ENCODE results near the gene FAM3C. TPM values are rescaled to one million over a fixed set of nuclear protein-coding genes. Genes with fewer than 3 reads are reported as not detected.
"Not testable (repeated sequence)": the region's sequence is repeated elsewhere in the genome, so short reads cannot be mapped to it uniquely, and the experiment has no call there.

FAM3C gene
- total RNA-seq (2012; rRNA removed), result 41.7 and 46.6 TPM in 2 replicates

- Histone ChIP-seq H3K4me1 (ENCODE audit: control insufficient read depth, insufficient read depth, low read length) (peaks cover 15% of the 10 kb centered on the region), H3K27me3 (ENCODE audit: control insufficient read depth, insufficient read depth, low read length) (no peaks in the 10 kb centered on the region), H3K4me3 (ENCODE audit: low read length) (peak within 1 kb of the TSS; percentile 76), H3K36me3 (ENCODE audit: insufficient read depth, low read length) (peaks cover 21% of the 10 kb centered on the region), H3K9ac (ENCODE audit: low read depth, low read length) (peak within 1 kb of the TSS; percentile 97), H3K4me2 (ENCODE audit: low read length) (peak within 1 kb of the TSS; percentile 92), H3K9me3 (replicated peaks; ENCODE audit: low read length) (no peaks in the 10 kb centered on the region)
Observed at GRCh38 chr7:121395961-121396757, at the start of gene FAM3C. Gene FAM3C (minus strand): TSS chr7:121396308. CDS start chr7:121382969, 13,339 bp downstream.

GRCh38 chr7:121442845-121443244, 46.7 kb upstream of the FAM3C start:
- Histone ChIP-seq H3K4me1 (ENCODE audit: control insufficient read depth, insufficient read depth, low read length) (peaks cover 22% of the 10 kb centered on the region), H3K4me2 (ENCODE audit: low read length) (no peak overlapping the region), H3K36me3 (ENCODE audit: insufficient read depth, low read length) (no peaks in the 10 kb centered on the region), H3K9ac (ENCODE audit: low read depth, low read length) (no peak overlapping the region), H3K27me3 (ENCODE audit: control insufficient read depth, insufficient read depth, low read length) (no peaks in the 10 kb centered on the region), H3K4me3 (ENCODE audit: low read length) (no peak overlapping the region), H3K9me3 (replicated peaks; ENCODE audit: low read length) (no peaks in the 10 kb centered on the region)

GRCh38 chr7:121440857-121441503, 44.9 kb upstream of the FAM3C start:
- H3K9me3 ChIP-seq (replicated peaks; ENCODE audit: low read length), result no peaks in the 10 kb centered on the region
- peak overlapping the region; percentile 64 for H3K4me2 ChIP-seq (ENCODE audit: low read length)
- H3K4me3 ChIP-seq (ENCODE audit: low read length), result no peak overlapping the region
- no peak overlapping the region for H3K9ac ChIP-seq (ENCODE audit: low read depth, low read length)
- H3K4me1 ChIP-seq (ENCODE audit: control insufficient read depth, insufficient read depth, low read length), result peaks cover 13% of the 10 kb centered on the region
- H3K27me3 ChIP-seq (ENCODE audit: control insufficient read depth, insufficient read depth, low read length), result no peaks in the 10 kb centered on the region
- H3K36me3 ChIP-seq (ENCODE audit: insufficient read depth, low read length), result no peaks in the 10 kb centered on the region

- peaks cover 13% of the 10 kb centered on the region for H3K4me1 ChIP-seq (ENCODE audit: control insufficient read depth, insufficient read depth, low read length)
- not testable (repeated sequence) for H3K9me3 ChIP-seq (replicated peaks; ENCODE audit: low read length); H3K36me3 ChIP-seq (ENCODE audit: insufficient read depth, low read length); H3K27me3 ChIP-seq (ENCODE audit: control insufficient read depth, insufficient read depth, low read length)
- peak overlapping the region; percentile 75 for H3K4me2 ChIP-seq (ENCODE audit: low read length)
- peak overlapping the region; percentile 60 for H3K9ac ChIP-seq (ENCODE audit: low read depth, low read length)
- H3K4me3 ChIP-seq (ENCODE audit: low read length), result peak overlapping the region; percentile 52
Observed at GRCh38 chr7:121438043-121438955, 42.2 kb upstream of the FAM3C start.

- Histone ChIP-seq H3K4me1 (ENCODE audit: control insufficient read depth, insufficient read depth, low read length) (peaks cover 13% of the 10 kb centered on the region), H3K9ac (ENCODE audit: low read depth, low read length) (no peak overlapping the region), H3K4me3 (ENCODE audit: low read length) (no peak overlapping the region), H3K27me3 (ENCODE audit: control insufficient read depth, insufficient read depth, low read length) (no peaks in the 10 kb centered on the region), H3K36me3 (ENCODE audit: insufficient read depth, low read length) (no peaks in the 10 kb centered on the region), H3K4me2 (ENCODE audit: low read length) (peak overlapping the region; percentile 75), H3K9me3 (replicated peaks; ENCODE audit: low read length) (no peaks in the 10 kb centered on the region)
Observed at GRCh38 chr7:121437470-121437869, 41.4 kb upstream of the FAM3C start.

GRCh38 chr7:121436688-121437087, 40.6 kb upstream of the FAM3C start:
- Histone ChIP-seq H3K27me3 (ENCODE audit: control insufficient read depth, insufficient read depth, low read length) (no peaks in the 10 kb centered on the region), H3K9me3 (replicated peaks; ENCODE audit: low read length) (no peaks in the 10 kb centered on the region), H3K9ac (ENCODE audit: low read depth, low read length) (no peak overlapping the region), H3K4me3 (ENCODE audit: low read length) (no peak overlapping the region), H3K36me3 (ENCODE audit: insufficient read depth, low read length) (no peaks in the 10 kb centered on the region), H3K4me2 (ENCODE audit: low read length) (no peak overlapping the region), H3K4me1 (ENCODE audit: control insufficient read depth, insufficient read depth, low read length) (peaks cover 13% of the 10 kb centered on the region)

GRCh38 chr7:121436136-121436535, 40.0 kb upstream of the FAM3C start:
- H3K27me3 ChIP-seq (ENCODE audit: control insufficient read depth, insufficient read depth, low read length), result no peaks in the 10 kb centered on the region
- no peak overlapping the region for H3K4me3 ChIP-seq (ENCODE audit: low read length)
- no peak overlapping the region for H3K4me2 ChIP-seq (ENCODE audit: low read length)
- H3K9me3 ChIP-seq (replicated peaks; ENCODE audit: low read length), result no peaks in the 10 kb centered on the region
- H3K36me3 ChIP-seq (ENCODE audit: insufficient read depth, low read length), result no peaks in the 10 kb centered on the region
- H3K4me1 ChIP-seq (ENCODE audit: control insufficient read depth, insufficient read depth, low read length), result peaks cover 13% of the 10 kb centered on the region
- H3K9ac ChIP-seq (ENCODE audit: low read depth, low read length), result no peak overlapping the region

GRCh38 chr7:121433775-121434174, 37.7 kb upstream of the FAM3C start:
- Histone ChIP-seq H3K9me3 (replicated peaks; ENCODE audit: low read length) (no peaks in the 10 kb centered on the region), H3K36me3 (ENCODE audit: insufficient read depth, low read length) (no peaks in the 10 kb centered on the region), H3K9ac (ENCODE audit: low read depth, low read length) (no peak overlapping the region), H3K4me1 (ENCODE audit: control insufficient read depth, insufficient read depth, low read length) (peaks cover 18% of the 10 kb centered on the region), H3K4me2 (ENCODE audit: low read length) (no peak overlapping the region), H3K4me3 (ENCODE audit: low read length) (no peak overlapping the region), H3K27me3 (ENCODE audit: control insufficient read depth, insufficient read depth, low read length) (no peaks in the 10 kb centered on the region)

- H3K36me3 ChIP-seq (ENCODE audit: insufficient read depth, low read length); H3K4me3 ChIP-seq (ENCODE audit: low read length); H3K9me3 ChIP-seq (replicated peaks; ENCODE audit: low read length); H3K9ac ChIP-seq (ENCODE audit: low read depth, low read length); H3K4me2 ChIP-seq (ENCODE audit: low read length); H3K4me1 ChIP-seq (ENCODE audit: control insufficient read depth, insufficient read depth, low read length); H3K27me3 ChIP-seq (ENCODE audit: control insufficient read depth, insufficient read depth, low read length): not testable (repeated sequence)
Observed at GRCh38 chr7:121432486-121432885, 36.4 kb upstream of the FAM3C start.

- no peaks in the 10 kb centered on the region for H3K27me3 ChIP-seq (ENCODE audit: control insufficient read depth, insufficient read depth, low read length)
- H3K4me2 ChIP-seq (ENCODE audit: low read length), result no peak overlapping the region
- no peak overlapping the region for H3K9ac ChIP-seq (ENCODE audit: low read depth, low read length)
- no peaks in the 10 kb centered on the region for H3K36me3 ChIP-seq (ENCODE audit: insufficient read depth, low read length)
- H3K4me1 ChIP-seq (ENCODE audit: control insufficient read depth, insufficient read depth, low read length), result peaks cover 7% of the 10 kb centered on the region
- H3K9me3 ChIP-seq (replicated peaks; ENCODE audit: low read length), result no peaks in the 10 kb centered on the region
- no peak overlapping the region for H3K4me3 ChIP-seq (ENCODE audit: low read length)
Observed at GRCh38 chr7:121431996-121432395, 35.9 kb upstream of the FAM3C start.

- Histone ChIP-seq H3K36me3 (ENCODE audit: insufficient read depth, low read length) (no peaks in the 10 kb centered on the region), H3K9me3 (replicated peaks; ENCODE audit: low read length) (no peaks in the 10 kb centered on the region), H3K4me1 (ENCODE audit: control insufficient read depth, insufficient read depth, low read length) (peaks cover 7% of the 10 kb centered on the region), H3K4me3 (ENCODE audit: low read length) (no peak overlapping the region), H3K9ac (ENCODE audit: low read depth, low read length) (no peak overlapping the region), H3K4me2 (ENCODE audit: low read length) (no peak overlapping the region), H3K27me3 (ENCODE audit: control insufficient read depth, insufficient read depth, low read length) (no peaks in the 10 kb centered on the region)
Observed at GRCh38 chr7:121431389-121431995, 35.4 kb upstream of the FAM3C start.

Measured in skeletal muscle satellite cell (primary cell).